H1 (cell line): ENCODE measurements around the gene TLL2. TPM values are rescaled to one million over a fixed set of nuclear protein-coding genes. Genes with fewer than 3 reads are reported as not detected.

Source experiments
- BACH1 ChIP-seq: IDR thresholded peaks from 2 replicates; pipeline ENCODE4 v1.6.1; 2012; ENCODE audit warnings: low read length, improper control_type of control experiment
- KDM4A ChIP-seq: IDR thresholded peaks from one replicate; pipeline ENCODE4 v1.7.1; 2012; ENCODE audit warnings: low read depth, mild to moderate bottlenecking, moderate library complexity, low read length, inconsistent platforms; ENCODE audit not compliant: severe bottlenecking
- polyA plus RNA-seq, 7 experiments: library from polyadenylated mRNA; depleted of rRNA in 3 of 7; stranded (reverse) in 5 of 7; unstranded in 2 of 7; fragments of >200 nt in 5 of 7; fragments of 200-250 nt in 2 of 7; gene quantifications; 1 replicate in 5 of 7; 2 replicates in 1 of 7; 4 replicates in 1 of 7; pipeline versions ENCODE4 v1.2.1 to v1.2.3, GENCODE V29; 2011 to 2013; ENCODE audit warnings: missing spikeins in 2 of 7, mixed read lengths in 2 of 7
- total RNA-seq: library from RNA; stranded (reverse); fragmentation: NEBNext Ultra II Directional; extraction: Animal tissue kit (Norgen Biotek cat#: 25700); gene quantifications from 2 replicates; pipeline ENCODE4 v1.2.1, GENCODE V29; 2021

Gene TLL2
- total and polyA plus RNA-seq, 2 of the 8 experiments (the other 6 are each of a cell fraction or from before 2014, with no cell fraction given) = 2.4 to 3.2 TPM

DNA sequence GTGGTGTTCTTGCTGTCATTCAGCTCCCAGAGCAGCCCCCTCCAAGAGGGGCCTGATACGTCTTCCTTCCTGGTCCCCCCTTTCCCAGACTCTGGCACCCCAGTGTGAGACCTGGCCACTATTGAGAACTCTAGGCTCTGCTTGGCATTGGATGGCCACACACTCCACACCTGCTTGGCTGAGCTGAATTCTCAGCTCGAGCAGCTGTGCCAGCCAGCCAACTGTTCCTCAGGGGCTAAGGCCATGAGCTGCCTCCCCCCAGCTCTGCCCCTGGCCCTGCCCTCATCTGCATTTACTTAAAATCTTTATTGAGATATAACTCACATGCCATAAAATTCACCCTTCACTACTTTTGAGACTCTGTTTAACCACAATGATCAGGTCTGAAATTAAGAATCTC is 6.7 kb downstream of the TLL2 start (continued):
- TF ChIP-seq BACH1 (no peak), KDM4A (no peak)
